Type B pancreatic cell (in vitro differentiated cells): Measurements from ENCODE around the gene MBD5. TPM values are rescaled to one million over a fixed set of nuclear protein-coding genes. Genes with fewer than 3 reads are reported as not detected.

Experiments
- DNase-seq: peaks from one replicate; pipeline ENCODE4 v3.0.0; 2021; ENCODE audit warnings: mixed read lengths; ENCODE audit not compliant: unreplicated experiment; ENCODE audit errors: extremely low spot score
- H3K27ac Mint-ChIP-seq: 2 replicates; pipeline ENCODE4 v1.8.0; 2021; ENCODE audit warnings: mild to moderate bottlenecking, mixed read lengths
- H3K27me3 Mint-ChIP-seq: 2 replicates; pipeline ENCODE4 v1.8.0; 2021; ENCODE audit warnings: mixed read lengths
- H3K36me3 Mint-ChIP-seq: 2 replicates; pipeline ENCODE4 v1.8.0; 2021; ENCODE audit warnings: mixed read lengths
- H3K4me1 Mint-ChIP-seq: one replicate; pipeline ENCODE4 v1.8.0; 2021; ENCODE audit warnings: mixed read lengths; ENCODE audit not compliant: unreplicated experiment
- H3K4me3 Mint-ChIP-seq: 2 replicates; pipeline ENCODE4 v1.8.0; 2021; ENCODE audit warnings: mild to moderate bottlenecking, mixed read lengths
- H3K9me3 Mint-ChIP-seq: 2 replicates; pipeline ENCODE4 v1.8.0; 2021; ENCODE audit warnings: mixed read lengths
- CTCF ChIP-seq: fragments of 200-600 bp; sonication (generic); conservative IDR thresholded peaks from 2 replicates; pipeline ENCODE4 v1.5.0; 2021; ENCODE audit warnings: antibody characterized with exemption, mild to moderate bottlenecking
- total RNA-seq: library from RNA; stranded (reverse); gene quantifications from 2 replicates; pipeline ENCODE4 v1.2.1, GENCODE V29; 2021; ENCODE audit warnings: low replicate concordance

MBD5 gene
- total RNA-seq, 1 donor from 2014 or later: 54.7 TPM

- no peaks in the 10 kb centered on the region for H3K27me3 Mint-ChIP-seq
- peaks cover 39% of the 10 kb centered on the region for H3K36me3 Mint-ChIP-seq
- TF ChIP-seq CTCF: no peak
- no peak for DNase-seq
- peaks cover 11% of the 10 kb centered on the region for H3K9me3 Mint-ChIP-seq
- H3K4me3 Mint-ChIP-seq: no peak overlapping the region
- H3K4me1 Mint-ChIP-seq: no peaks in the 10 kb centered on the region
- no peak overlapping the region for H3K27ac Mint-ChIP-seq
These were observed 217.0 kb downstream of the MBD5 start for GRCh38 chr2:148237911-148238310.

- TF ChIP-seq CTCF: no peak
- no peak overlapping the region for H3K27ac Mint-ChIP-seq
- DNase-seq: no peak
- peaks cover 11% of the 10 kb centered on the region for H3K9me3 Mint-ChIP-seq
- H3K36me3 Mint-ChIP-seq: peaks cover 39% of the 10 kb centered on the region
- H3K4me1 Mint-ChIP-seq: no peaks in the 10 kb centered on the region
- H3K27me3 Mint-ChIP-seq: no peaks in the 10 kb centered on the region
- H3K4me3 Mint-ChIP-seq: no peak overlapping the region
These were observed 217.7 kb downstream of the MBD5 start for GRCh38 chr2:148238561-148238960.

- no peak overlapping the region for H3K4me3 Mint-ChIP-seq
- TF ChIP-seq CTCF: no peak
- H3K4me1 Mint-ChIP-seq: peaks cover 4% of the 10 kb centered on the region
- H3K27ac Mint-ChIP-seq: no peak overlapping the region
- peaks cover 37% of the 10 kb centered on the region for H3K36me3 Mint-ChIP-seq
- H3K9me3 Mint-ChIP-seq: peaks cover 11% of the 10 kb centered on the region
- no peak for DNase-seq
- H3K27me3 Mint-ChIP-seq: no peaks in the 10 kb centered on the region
These were observed 219.9 kb downstream of the MBD5 start for GRCh38 chr2:148240838-148241237.

GRCh38 chr2:148244593-148245292 is 223.9 kb downstream of the MBD5 start:
- no peak overlapping the region for H3K27ac Mint-ChIP-seq

GRCh38 chr2:148251993-148252392 is 231.1 kb downstream of the MBD5 start:
- Mint-ChIP-seq H3K4me3 (no peak overlapping the region), H3K27me3 (no peaks in the 10 kb centered on the region), H3K9me3 (peaks cover 9% of the 10 kb centered on the region), H3K27ac (no peak overlapping the region), H3K36me3 (peaks cover 20% of the 10 kb centered on the region), H3K4me1 (no peaks in the 10 kb centered on the region)
- no peak for DNase-seq
- TF ChIP-seq CTCF: no peak

More at GRCh38 chr2:148244593-148245292, 223.9 kb downstream of the MBD5 start:
- Mint-ChIP-seq H3K4me1 (peaks cover 4% of the 10 kb centered on the region), H3K4me3 (no peak overlapping the region), H3K36me3 (peaks cover 15% of the 10 kb centered on the region), H3K9me3 (no peaks in the 10 kb centered on the region), H3K27me3 (no peaks in the 10 kb centered on the region)
- no peak for TF ChIP-seq CTCF
- no peak for DNase-seq
